NK-92 (cell line): ENCODE data around the gene ENO1.

Experiments
- DNase-seq: peaks from one replicate; lab custom pipeline; 2025; ENCODE audit not compliant: unreplicated experiment; lab: John Stamatoyannopoulos, UW

ENO1 gene

GRCh38 chr1:8814865-8815264, 63.6 kb downstream of the ENO1 start:
- DNase-seq: no peak

- DNase-seq: no peak
These were observed 64.5 kb downstream of the ENO1 start for GRCh38 chr1:8813991-8814390.

DNA sequence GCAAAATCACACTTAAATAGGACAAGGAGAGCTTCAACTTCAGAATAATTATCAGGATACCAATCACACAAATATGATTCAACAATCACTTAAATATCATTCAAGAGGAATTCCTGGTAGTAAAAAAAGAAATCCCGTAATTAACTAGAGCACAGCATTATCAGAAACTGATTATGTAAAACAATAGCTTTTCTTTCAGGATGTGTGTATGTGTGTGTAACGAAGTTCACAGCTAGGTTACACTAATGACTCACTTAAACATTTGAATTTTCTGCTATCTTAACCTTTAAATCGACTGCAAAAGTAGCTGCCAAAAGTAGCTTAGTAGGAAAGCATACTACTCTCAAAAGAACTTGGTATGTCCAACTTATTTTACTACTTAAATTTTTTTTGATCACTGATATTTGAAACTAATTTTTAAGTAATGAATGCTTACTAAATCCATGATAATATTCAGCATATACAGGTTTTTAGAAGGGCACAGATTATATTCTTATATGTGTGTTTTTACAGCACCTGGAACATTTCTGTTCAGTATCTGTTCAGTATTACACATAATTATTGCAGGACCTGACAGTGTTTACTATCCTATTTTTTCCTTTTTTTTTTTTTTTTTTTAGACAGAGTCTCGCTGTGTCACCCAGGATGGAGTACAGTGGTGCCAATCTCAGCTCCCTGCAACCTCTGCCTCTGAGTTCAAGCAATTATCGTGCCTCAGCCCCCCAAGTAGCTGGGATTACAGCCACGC, 65.3 kb downstream of the ENO1 start:
- no peak for DNase-seq

DNA sequence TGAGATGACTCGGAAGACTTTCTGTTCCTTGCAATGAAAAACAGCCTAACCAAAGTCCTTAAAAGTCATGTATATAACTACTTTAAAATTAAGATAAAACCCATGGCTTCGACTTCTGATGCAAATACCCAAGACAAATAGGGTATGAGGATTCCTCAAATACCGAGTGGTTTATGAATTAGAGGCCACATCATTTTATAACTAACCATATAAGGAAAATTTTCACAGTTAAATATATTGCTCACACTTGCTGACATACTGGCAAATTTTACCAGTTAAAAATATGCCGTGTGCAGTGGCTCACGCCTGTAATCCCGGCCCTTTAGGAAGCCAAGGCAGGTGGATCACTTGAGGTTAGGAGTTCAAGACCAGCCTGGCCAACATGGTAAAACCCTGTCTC, 66.4 kb downstream of the ENO1 start:
- no peak for DNase-seq
